SK-N-SH (cell line): ENCODE data around the gene STK11IP. TPM values are rescaled to one million over a fixed set of nuclear protein-coding genes. Genes with fewer than 3 reads are reported as not detected.

ENCODE experiments used
- CTCF ChIA-PET: fragments of 300-600, 350-600 bp; formaldehyde crosslinking; extraction: SDS; loops from one replicate; lab custom pipeline; 2021; lab: Yijun Ruan, JAX
- POLR2A ChIA-PET: fragments of 350-600 bp; sonication (Branson Sonifier 250); formaldehyde crosslinking; extraction: SDS; loops from one replicate; lab custom pipeline; 2020; ENCODE audit warnings: antibody characterized with exemption, inconsistent platforms; lab: Yijun Ruan, JAX
- DNase-seq: peaks from one replicate; pipeline ENCODE4 v3.0.0; 2012
- H2AFZ ChIP-seq: fragments of 200-600 bp; sonication (generic); 2 replicates; pipeline ENCODE4 v1.8.1; 2016; ENCODE audit warnings: antibody characterized with exemption, mild to moderate bottlenecking, low read depth
- H3F3A ChIP-seq: fragments of 200-600 bp; sonication (generic); replicated peaks from 2 replicates; pipeline ENCODE3; 2016; ENCODE audit warnings: antibody characterized with exemption, mild to moderate bottlenecking; ENCODE audit not compliant: insufficient read depth
- H3K27ac ChIP-seq, 2 experiments: fragments of 200-500 bp in 1 of 2; fragments of 200-600 bp in 1 of 2; sonication (Bioruptor generic) in 1 of 2; sonication (generic), shearing (Covaris generic) in 1 of 2; 2 replicates each; pipeline versions ENCODE4 v1.5.1 to v1.6.1; 2014 to 2016; ENCODE audit warnings: low read depth in 2 of 2, inconsistent platforms in 1 of 2, low read length in 1 of 2, mild to moderate bottlenecking in 1 of 2, mixed read lengths in 1 of 2
- H3K27me3 ChIP-seq: fragments of 200-600 bp; sonication (generic), shearing (Covaris generic); 2 replicates; pipeline ENCODE4 v1.6.1; 2016; ENCODE audit warnings: mixed run types; ENCODE audit not compliant: insufficient read depth
- H3K36me3 ChIP-seq, 2 experiments: fragments of 200-500 bp in 1 of 2; fragments of 200-600 bp in 1 of 2; sonication (Bioruptor generic) in 1 of 2; sonication (generic) in 1 of 2; replicated peaks in 1 of 2; 2 replicates each; pipeline versions ENCODE3 to v1.5.1; 2014 to 2016; ENCODE audit warnings: low read length in 1 of 2, mild to moderate bottlenecking in 1 of 2; ENCODE audit not compliant: insufficient read depth in 2 of 2, control insufficient read depth in 1 of 2
- H3K4me1 ChIP-seq, 2 experiments: fragments of 200-500 bp in 1 of 2; fragments of 200-600 bp in 1 of 2; sonication (Bioruptor generic) in 1 of 2; sonication (generic), shearing (Covaris generic) in 1 of 2; 2 replicates each; pipeline versions ENCODE4 v1.5.1 to v1.6.1; 2014 to 2016; ENCODE audit warnings: low read depth in 1 of 2, low read length in 1 of 2, mixed run types in 1 of 2; ENCODE audit not compliant: insufficient read depth in 2 of 2, control insufficient read depth in 1 of 2
- H3K4me2 ChIP-seq: fragments of 200-600 bp; sonication (generic), shearing (Covaris generic); 2 replicates; pipeline ENCODE4 v1.6.1; 2017; ENCODE audit warnings: mixed run types
- H3K4me3 ChIP-seq, 2 experiments: fragments of 200-500 bp in 1 of 2; fragments of 200-600 bp in 1 of 2; sonication (Bioruptor generic) in 1 of 2; sonication (generic), shearing (Covaris generic) in 1 of 2; 2 replicates each; pipeline versions ENCODE4 v1.5.1 to v1.8.1; 2014 to 2016; ENCODE audit warnings: low read depth in 2 of 2, inconsistent platforms in 1 of 2, low read length in 1 of 2, mild to moderate bottlenecking in 1 of 2, mixed read lengths in 1 of 2, moderate library complexity in 1 of 2
- H3K79me2 ChIP-seq: fragments of 200-600 bp; sonication (generic); 2 replicates; pipeline ENCODE4 v1.8.1; 2017; ENCODE audit warnings: mild to moderate bottlenecking; ENCODE audit not compliant: insufficient read depth
- H3K9ac ChIP-seq: fragments of 200-600 bp; sonication (generic); 2 replicates; pipeline ENCODE4 v1.6.1; 2017; ENCODE audit warnings: mixed run types
- H3K9me2 ChIP-seq: fragments of 200-600 bp; sonication (generic); 2 replicates; pipeline ENCODE4 v1.6.1; 2017; ENCODE audit warnings: mixed run types
- H3K9me3 ChIP-seq: fragments of 200-600 bp; sonication (generic); 2 replicates; pipeline ENCODE4 v1.6.1; 2017; ENCODE audit warnings: mixed run types, mild to moderate bottlenecking, moderate library complexity
- H4K20me1 ChIP-seq: fragments of 200-600 bp; sonication (generic); 2 replicates; pipeline ENCODE4 v1.6.1; 2017; ENCODE audit warnings: mild to moderate bottlenecking, mixed run types; ENCODE audit not compliant: insufficient read depth
- CHD2 ChIP-seq: fragments of 150-350 bp; IDR thresholded peaks from 2 replicates; pipeline ENCODE4 v1.6.1; 2018; ENCODE audit warnings: low read length; ENCODE audit not compliant: partially characterized antibody
- FOSL2 ChIP-seq: IDR thresholded peaks from 2 replicates; pipeline ENCODE4 v1.4.0; 2012; ENCODE audit warnings: low read depth, mild to moderate bottlenecking, moderate library complexity, borderline replicate concordance
- FOXM1 ChIP-seq: IDR thresholded peaks from 2 replicates; pipeline ENCODE4 v1.4.0; 2012; ENCODE audit warnings: low read depth, mild to moderate bottlenecking
- JUND ChIP-seq: IDR thresholded peaks from 2 replicates; pipeline ENCODE4 v1.4.0; 2012
- MXI1 ChIP-seq: IDR thresholded peaks from 2 replicates; pipeline ENCODE4 v1.6.1; 2012; ENCODE audit warnings: mild to moderate bottlenecking, low read depth, low read length, improper control_type of control experiment
- NRF1 ChIP-seq: IDR thresholded peaks from 2 replicates; pipeline ENCODE4 v1.6.1; 2012; ENCODE audit warnings: low read depth, mild to moderate bottlenecking, low read length
- POLR2AphosphoS5 ChIP-seq: IDR thresholded peaks from 2 replicates; pipeline ENCODE4 v1.6.1; 2012; ENCODE audit warnings: low read depth, low read length
- USF2 ChIP-seq: fragments of 150-350 bp; IDR thresholded peaks from 2 replicates; pipeline ENCODE4 v1.6.1; 2017; ENCODE audit warnings: antibody characterized with exemption, low read length, low read depth, borderline replicate concordance
- WGBS: methylation state at CpG from one replicate; pipeline ENCODE4 v1.1.6; 2017; ENCODE audit warnings: low lambda C conversion rate; 5-methylcytosine and 5-hydroxymethylcytosine counted together
- polyA plus RNA-seq, 3 experiments: library from polyadenylated mRNA; depleted of rRNA; stranded (reverse); fragments of >200 nt; gene quantifications; 2 replicates each; pipeline ENCODE4 v1.2.3, GENCODE V29; 2012

The STK11IP gene
- polyA plus RNA-seq, 1 of the 3 experiments (the other 2 are of a cell fraction): 22.9 TPM

GRCh38 chr2:219549619-219550018, 48.0 kb upstream of the STK11IP start:
- Histone ChIP-seq H3F3A (no peaks in the 10 kb centered on the region), H3K27me3 (no peaks in the 10 kb centered on the region), H3K36me3 (peaks cover 0 to 2% of the 10 kb centered on the region in 2 experiments), H3K9me3 (no peaks in the 10 kb centered on the region), H3K4me3 (no peak overlapping the region), H3K27ac (no peak overlapping the region), H3K79me2 (no peaks in the 10 kb centered on the region), H3K9me2 (no peaks in the 10 kb centered on the region), H4K20me1 (no peaks in the 10 kb centered on the region), H3K9ac (no peak overlapping the region), H3K4me2 (no peak overlapping the region), H3K4me1 (peaks cover 0 to 35% of the 10 kb centered on the region in 2 experiments; a peak in 1 of 4 replicates), H2AFZ (no peak overlapping the region)
- WGBS: 76% methylated on average over 4 of the region's 9 CpGs
- no peak for TF ChIP-seq JUND
- TF ChIP-seq FOSL2: no peak
- no peak for TF ChIP-seq MXI1
- TF ChIP-seq FOXM1: no peak
- ChIA-PET CTCF (interaction anchor here (0.9 to 3.0 kb wide), 7 partner anchors 11 to 374 kb away, joined by 3 to 23 read pairs (median 5); no protein-coding TSS in a partner anchor), POLR2A (interaction anchor here (0.8 kb wide), 1 partner anchor 10 kb away, joined by 3 read pairs; no protein-coding TSS in a partner anchor)
- no peak for DNase-seq

DNA sequence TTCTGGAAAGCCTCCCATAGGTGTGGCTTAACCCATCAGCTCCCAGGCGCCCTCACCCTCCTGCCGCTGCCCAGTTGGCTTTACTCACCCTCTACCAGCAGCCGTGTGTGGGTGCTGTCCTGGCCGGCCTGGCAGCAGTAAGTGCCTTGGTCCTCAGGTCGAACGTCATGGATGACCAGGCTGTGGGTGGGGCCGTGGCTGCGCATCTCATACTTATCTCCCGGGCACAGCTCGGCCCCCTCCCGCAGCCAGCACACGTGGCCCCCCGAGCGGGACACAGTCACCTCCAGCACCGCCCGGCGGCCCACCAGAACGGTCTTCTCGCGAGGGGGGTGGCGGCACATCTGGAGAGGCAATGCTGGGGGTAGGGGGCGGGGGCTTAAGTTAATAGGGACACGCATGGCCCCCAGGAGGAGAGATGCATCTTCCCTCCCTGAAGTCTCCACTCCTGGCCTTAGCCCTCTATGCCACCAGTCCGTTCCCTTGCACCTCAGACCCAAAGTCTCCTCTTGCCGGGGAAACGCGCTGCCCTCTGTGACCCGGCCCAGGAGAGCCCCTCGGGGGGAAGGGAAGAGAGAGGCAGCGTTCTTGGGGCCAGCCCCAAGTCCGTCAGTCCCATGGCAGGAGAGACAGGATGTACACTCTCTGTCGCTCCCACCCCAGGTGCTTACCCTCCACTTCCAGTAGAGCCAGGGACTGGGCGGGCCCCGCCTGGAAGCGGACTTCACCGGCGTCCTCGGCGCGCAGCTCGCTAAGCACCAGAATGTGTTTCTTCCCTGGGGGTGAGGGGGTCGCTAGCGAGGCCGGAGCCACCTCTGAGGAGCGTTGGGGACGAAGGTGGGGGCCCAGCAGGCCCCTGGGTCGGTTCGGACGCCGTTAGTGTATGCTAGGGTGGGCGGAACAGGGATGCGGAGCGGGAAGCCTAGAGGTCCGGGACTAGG, 45.9 kb upstream of the STK11IP start:
- peak; percentile 86 for DNase-seq
- no peaks in the 10 kb centered on the region for H4K20me1 ChIP-seq
- H3K4me3 ChIP-seq: peak overlapping the region; percentile 67 to 74
- peak overlapping the region; percentile 36 to 78; a peak in 3 of 4 replicates for H3K27ac ChIP-seq
- H3K9me3 ChIP-seq: no peaks in the 10 kb centered on the region
- POLR2A ChIA-PET: interaction anchor here (0.8 to 2.9 kb wide), 7 partner anchors 8 to 46 kb away, joined by 3 to 25 read pairs (median 9); partner anchors contain the start of genes CHPF, INHA, OBSL1 and STK11IP
- TF ChIP-seq USF2: 0 out of 2 replicates have a peak, but pooled peaks have one; percentile 14
- no peak for TF ChIP-seq POLR2AphosphoS5
- peak; percentile 48; the same call in 1 of the 2 replicates for TF ChIP-seq NRF1
- TF ChIP-seq CHD2: peak; percentile 3
- TF ChIP-seq, all 33 proteins: peak for 3
- WGBS: 6% methylated on average over 17 of the region's 54 CpGs
- H3K9ac ChIP-seq: peak overlapping the region; percentile 73
- no peaks in the 10 kb centered on the region for H3K9me2 ChIP-seq
- CTCF ChIA-PET: interaction anchor here (1.1 to 3.9 kb wide), 10 partner anchors 9 to 149 kb away, joined by 3 to 36 read pairs (median 4); partner anchors contain the start of gene STK11IP
- H2AFZ ChIP-seq: peak overlapping the region; percentile 96
- no peaks in the 10 kb centered on the region for H3K79me2 ChIP-seq
- no peaks in the 10 kb centered on the region for H3K36me3 ChIP-seq
- no peaks in the 10 kb centered on the region for H3K27me3 ChIP-seq
- H3F3A ChIP-seq: no peaks in the 10 kb centered on the region
- peaks cover 0 to 27% of the 10 kb centered on the region in 2 experiments; a peak in 1 of 4 replicates for H3K4me1 ChIP-seq
- H3K4me2 ChIP-seq: peak overlapping the region; percentile 98
